ENCODE results near the gene PLEK2.
"Not testable (repeated sequence)": the region's sequence is repeated elsewhere in the genome, so short reads cannot be mapped to it uniquely, and the experiment has no call there.

PLEK2 gene

DNA sequence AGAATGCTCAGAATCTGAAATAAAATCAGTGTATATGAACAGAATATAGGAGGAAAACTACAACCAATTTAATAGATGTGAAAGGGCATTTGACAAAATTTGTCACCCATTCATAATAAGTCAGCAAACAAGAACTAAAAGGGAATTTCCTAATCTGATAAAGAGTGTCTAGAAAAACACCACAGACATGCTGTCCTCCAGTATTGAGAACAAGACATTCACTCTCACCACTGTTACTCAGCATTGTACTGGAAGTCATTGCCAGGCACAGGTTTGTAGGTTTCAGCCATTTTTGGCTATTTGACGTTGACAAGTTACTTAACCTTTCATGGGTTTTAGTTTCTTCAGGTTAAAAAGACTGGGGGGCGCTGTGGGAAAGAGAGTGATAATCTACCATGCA, 38.6 kb downstream of the PLEK2 start:
- in situ Hi-C loops (cut with HindIII; ENCODE audit: low pct_ligation_motif_present, low pct_unique_long_range_greater_than_20kb, low sequenced_read_pairs): no loop called here
- DNase-seq: no peak

DNA sequence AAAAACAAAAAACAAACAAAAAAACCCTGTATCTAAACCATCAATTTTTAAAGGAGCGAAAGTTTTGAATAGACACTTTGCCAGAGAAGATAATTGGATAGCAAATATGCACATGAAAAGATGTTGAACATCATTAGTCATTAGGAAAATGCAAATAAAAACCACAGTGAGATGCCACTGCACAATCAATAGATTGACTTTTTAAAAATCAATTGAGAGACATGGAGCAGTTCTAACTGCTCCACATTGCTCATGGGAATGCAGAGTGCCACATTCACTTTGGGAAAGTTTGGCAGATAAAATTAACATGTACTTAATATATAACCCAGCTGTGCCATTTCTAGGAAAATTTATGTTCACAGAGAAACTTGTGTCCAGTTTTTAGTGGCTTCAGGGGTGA, 39.1 kb downstream of the PLEK2 start:
- DNase-seq: no peak
- in situ Hi-C loops (cut with HindIII; ENCODE audit: low pct_ligation_motif_present, low pct_unique_long_range_greater_than_20kb, low sequenced_read_pairs): no loop called here

- in situ Hi-C loops (cut with HindIII; ENCODE audit: low pct_ligation_motif_present, low pct_unique_long_range_greater_than_20kb, low sequenced_read_pairs): no loop called here
- DNase-seq: no peak
Observed at GRCh38 chr14:67371247-67372148, 40.5 kb downstream of the PLEK2 start.

DNA sequence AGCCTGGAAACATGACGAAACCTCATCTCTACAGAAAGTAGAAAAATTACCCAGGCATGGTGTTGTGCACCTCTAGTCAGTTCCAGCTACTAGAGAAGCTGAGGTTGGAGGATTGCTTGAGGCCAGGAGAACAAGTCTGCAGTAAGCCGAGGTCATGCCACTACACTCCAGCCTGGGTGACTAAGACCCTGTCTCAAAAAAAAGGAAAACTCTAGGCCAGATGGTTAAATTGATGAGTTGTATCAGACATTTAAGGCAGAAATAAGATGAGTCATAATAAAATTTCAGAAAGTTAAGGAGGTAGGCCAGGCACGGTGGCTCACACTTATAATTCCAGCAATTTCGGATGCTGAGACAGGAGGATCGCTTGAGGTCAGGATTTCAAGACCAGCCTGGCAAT, 41.1 kb downstream of the PLEK2 start:
- in situ Hi-C loops (cut with HindIII; ENCODE audit: low pct_ligation_motif_present, low pct_unique_long_range_greater_than_20kb, low sequenced_read_pairs): no loop called here
- no peak for DNase-seq

GRCh38 chr14:67365476-67365875, 46.5 kb downstream of the PLEK2 start:
- no peak for DNase-seq
- in situ Hi-C loops (cut with HindIII; ENCODE audit: low pct_ligation_motif_present, low pct_unique_long_range_greater_than_20kb, low sequenced_read_pairs): no loop called here

- no peak for DNase-seq
- in situ Hi-C loops (cut with HindIII; ENCODE audit: low pct_ligation_motif_present, low pct_unique_long_range_greater_than_20kb, low sequenced_read_pairs): no loop called here
Observed at GRCh38 chr14:67360470-67361206, 51.3 kb downstream of the PLEK2 start.

GRCh38 chr14:67359775-67360469, 52.0 kb downstream of the PLEK2 start, which contains the start of the genes ATP6V1D and EIF2S1:
TSS of gene ATP6V1D (minus strand) at chr14:67359804. CDS start at chr14:67359698, 106 bp downstream.
TSS of gene EIF2S1 (plus strand) at chr14:67360328. CDS start at chr14:67364768, 4,440 bp downstream.
- DNase-seq: peak; percentile 97
- in situ Hi-C loops (cut with HindIII; ENCODE audit: low pct_ligation_motif_present, low pct_unique_long_range_greater_than_20kb, low sequenced_read_pairs): no loop called here

DNA sequence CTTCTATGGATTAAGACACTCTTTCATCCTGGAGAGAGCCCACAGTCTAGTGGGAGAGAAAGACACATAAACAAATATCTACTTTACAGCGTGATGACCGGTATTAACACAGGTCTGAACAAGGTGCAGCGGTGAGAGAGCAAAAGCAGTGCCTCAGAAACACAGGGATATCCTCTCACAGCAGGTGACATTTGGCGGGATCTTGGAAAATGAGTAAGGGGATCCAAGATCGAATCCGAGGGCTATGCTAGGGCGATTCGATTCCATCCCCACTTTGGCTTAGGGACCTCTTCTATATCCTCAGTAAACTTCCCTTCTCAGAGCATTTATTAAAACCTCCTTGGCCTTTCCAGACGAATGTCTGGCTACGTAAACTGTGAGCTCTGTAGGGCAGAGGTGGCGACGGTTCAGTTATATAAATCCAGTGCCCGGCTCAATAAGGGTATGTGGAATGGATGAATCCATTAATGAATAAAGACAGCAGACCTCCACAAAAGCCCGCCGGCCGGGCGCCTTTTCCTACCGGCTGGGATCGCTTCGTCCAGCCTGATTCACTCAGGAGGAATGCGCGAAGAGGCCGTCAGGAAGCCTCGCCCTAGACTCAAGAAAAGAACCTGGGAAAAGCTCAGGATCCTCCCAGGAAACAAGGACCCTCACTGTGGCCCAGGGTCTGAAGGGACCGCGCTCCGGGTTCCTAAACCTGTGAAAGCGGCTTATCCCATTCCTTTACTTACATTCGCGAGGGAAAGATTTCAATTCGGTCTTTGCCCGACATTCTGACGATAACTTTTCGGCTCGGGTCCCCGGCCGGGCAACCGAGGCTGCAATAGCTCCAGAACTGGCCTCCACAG, 52.8 kb downstream of the PLEK2 start:
- in situ Hi-C loops (cut with HindIII; ENCODE audit: low pct_ligation_motif_present, low pct_unique_long_range_greater_than_20kb, low sequenced_read_pairs): no loop called here
- peak; percentile 61 for DNase-seq

- DNase-seq: peak; percentile 24
Observed at GRCh38 chr14:67357969-67358354, 54.0 kb downstream of the PLEK2 start.

GRCh38 chr14:67357186-67357968, 54.6 kb downstream of the PLEK2 start:
- in situ Hi-C loops (cut with HindIII; ENCODE audit: low pct_ligation_motif_present, low pct_unique_long_range_greater_than_20kb, low sequenced_read_pairs): no loop called here
- peak; percentile 10 for DNase-seq

More at GRCh38 chr14:67357969-67358354, 54.0 kb downstream of the PLEK2 start:
- in situ Hi-C loops (cut with HindIII; ENCODE audit: low pct_ligation_motif_present, low pct_unique_long_range_greater_than_20kb, low sequenced_read_pairs): no loop called here

- in situ Hi-C loops (cut with HindIII; ENCODE audit: low pct_ligation_motif_present, low pct_unique_long_range_greater_than_20kb, low sequenced_read_pairs): no loop called here
- no peak for DNase-seq
Observed at GRCh38 chr14:67352055-67352454, 59.9 kb downstream of the PLEK2 start.

- DNase-seq: no peak
- in situ Hi-C loops (cut with HindIII; ENCODE audit: low pct_ligation_motif_present, low pct_unique_long_range_greater_than_20kb, low sequenced_read_pairs): no loop called here
Observed at GRCh38 chr14:67345583-67345982, 66.4 kb downstream of the PLEK2 start.

GRCh38 chr14:67343601-67344230, 68.2 kb downstream of the PLEK2 start:
- DNase-seq: no peak
- in situ Hi-C loops (cut with HindIII; ENCODE audit: low pct_ligation_motif_present, low pct_unique_long_range_greater_than_20kb, low sequenced_read_pairs): no loop called here

GRCh38 chr14:67341231-67341630, 70.7 kb downstream of the PLEK2 start:
- DNase-seq; in situ Hi-C loops (cut with HindIII; ENCODE audit: low pct_ligation_motif_present, low pct_unique_long_range_greater_than_20kb, low sequenced_read_pairs): not testable (repeated sequence)
